ENCODE results near the gene SYNC. TPM values are rescaled to one million over a fixed set of nuclear protein-coding genes. Genes with fewer than 3 reads are reported as not detected.

The SYNC gene
- total RNA-seq, 1 donor from 2014 or later, result 13.0 TPM

DNA sequence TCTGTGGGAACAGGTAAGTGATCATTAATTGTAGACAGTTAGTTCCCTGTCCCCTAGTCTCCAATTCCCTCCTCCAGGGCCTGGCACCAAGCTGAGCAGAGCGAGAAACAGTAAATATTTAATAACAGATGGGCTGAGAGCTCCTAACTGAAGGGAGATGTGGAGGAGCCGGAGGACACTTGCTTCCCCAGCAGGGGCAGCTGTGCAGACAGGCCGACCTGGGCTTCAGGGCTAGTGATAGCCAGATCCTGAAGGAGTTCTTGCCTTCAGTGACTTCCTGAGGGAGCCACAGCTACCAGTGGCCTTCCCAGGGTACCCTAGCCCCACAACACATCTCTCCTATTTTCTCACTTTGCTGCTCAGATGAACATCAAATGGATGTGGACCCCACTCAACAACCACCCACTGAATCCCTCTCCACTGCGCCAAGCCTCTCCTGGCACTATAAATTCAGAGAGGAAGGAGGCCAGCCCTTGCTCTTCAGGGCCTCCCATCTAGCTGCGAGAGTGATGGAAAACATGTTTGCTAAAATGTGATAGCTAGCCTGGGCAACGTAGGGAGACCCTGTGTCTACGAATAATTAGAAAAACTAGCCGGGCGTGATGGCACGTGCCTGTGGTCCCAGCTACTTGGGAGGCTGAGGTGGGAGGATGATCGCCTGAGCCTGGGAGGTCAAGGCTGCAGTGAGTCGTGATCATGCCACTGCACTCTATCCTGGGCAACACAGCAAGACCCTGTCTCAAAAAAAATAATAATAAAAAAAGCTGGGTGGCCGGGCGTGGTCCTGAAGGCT is 26.9 kb upstream of the SYNC start:
- no peak for TF ChIP-seq CTCF (IDR thresholded peaks at IDR 0.05)
- TF ChIP-seq POLR2A (IDR thresholded peaks at IDR 0.05), result no peak
- TF ChIP-seq POLR2AphosphoS5 (IDR thresholded peaks at IDR 0.05; ENCODE audit: insufficient read depth in 1 of 2, low read depth in 1 of 2), result no peak
- DNase-seq (ENCODE audit: extremely low spot score in 2 of 2), result no peak
- intact Hi-C loops (cut with DNase I), result no loop called here
- Histone ChIP-seq H3K27me3 (no peaks in the 10 kb centered on the region), H3K36me3 (no peaks in the 10 kb centered on the region), H3K4me3 (no peak overlapping the region), H3K4me1 (peaks cover 13% of the 10 kb centered on the region), H3K9me3 (no peaks in the 10 kb centered on the region), H3K27ac (no peak overlapping the region)

GRCh38 chr1:32728413-32729077 is 26.0 kb upstream of the SYNC start:
- Histone ChIP-seq H3K9me3 (no peaks in the 10 kb centered on the region), H3K4me3 (no peak overlapping the region), H3K27ac (no peak overlapping the region), H3K4me1 (peaks cover 14% of the 10 kb centered on the region), H3K36me3 (no peaks in the 10 kb centered on the region), H3K27me3 (no peaks in the 10 kb centered on the region)
- intact Hi-C loops (cut with DNase I), result no loop called here
- no peak for TF ChIP-seq POLR2A (IDR thresholded peaks at IDR 0.05)
- TF ChIP-seq POLR2AphosphoS5 (IDR thresholded peaks at IDR 0.05; ENCODE audit: insufficient read depth in 1 of 2, low read depth in 1 of 2), result no peak
- DNase-seq (ENCODE audit: extremely low spot score in 2 of 2), result peak in 1 of 2 donors; percentile 85

GRCh38 chr1:32727876-32728275 is 25.3 kb upstream of the SYNC start:
- no peak overlapping the region for H3K4me3 ChIP-seq
- H3K27me3 ChIP-seq, result no peaks in the 10 kb centered on the region
- H3K36me3 ChIP-seq, result no peaks in the 10 kb centered on the region
- peaks cover 14% of the 10 kb centered on the region for H3K4me1 ChIP-seq
- no peaks in the 10 kb centered on the region for H3K9me3 ChIP-seq
- TF ChIP-seq POLR2AphosphoS5 (IDR thresholded peaks at IDR 0.05; ENCODE audit: insufficient read depth in 1 of 2, low read depth in 1 of 2) (no peak), POLR2A (IDR thresholded peaks at IDR 0.05) (no peak), CTCF (IDR thresholded peaks at IDR 0.05) (no peak)
- DNase-seq (ENCODE audit: extremely low spot score in 2 of 2), result no peak
- intact Hi-C loops (cut with DNase I), result no loop called here
- no peak overlapping the region for H3K27ac ChIP-seq

DNA sequence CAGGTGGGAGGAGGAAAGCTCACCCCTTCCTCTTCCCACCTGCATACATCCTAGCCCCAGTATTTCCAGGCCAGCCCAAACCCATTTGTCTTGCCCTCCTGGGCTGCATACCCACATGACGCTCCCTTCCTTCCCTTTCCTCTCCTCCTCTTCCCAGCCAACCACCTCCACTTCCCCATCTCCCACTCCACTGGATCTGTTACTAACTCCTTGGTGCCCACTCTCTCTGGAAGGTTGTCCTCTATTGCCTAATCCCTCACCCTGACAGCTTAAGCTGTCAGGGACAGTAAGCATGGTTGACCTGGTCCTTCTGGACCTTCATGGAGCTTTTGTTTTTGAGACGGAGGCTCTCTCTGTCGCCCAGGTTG is 23.0 kb upstream of the SYNC start:
- Histone ChIP-seq H3K9me3 (no peaks in the 10 kb centered on the region), H3K36me3 (no peaks in the 10 kb centered on the region), H3K4me1 (peaks cover 14% of the 10 kb centered on the region), H3K27me3 (no peaks in the 10 kb centered on the region), H3K27ac (peak overlapping the region; percentile 62), H3K4me3 (no peak overlapping the region)
- no peak for DNase-seq (ENCODE audit: extremely low spot score in 2 of 2)
- intact Hi-C loops (cut with DNase I), result no loop called here
- TF ChIP-seq CTCF (IDR thresholded peaks at IDR 0.05) (no peak), POLR2AphosphoS5 (IDR thresholded peaks at IDR 0.05; ENCODE audit: insufficient read depth in 1 of 2, low read depth in 1 of 2) (no peak), POLR2A (IDR thresholded peaks at IDR 0.05) (no peak)

GRCh38 chr1:32724678-32725614 is 22.4 kb upstream of the SYNC start:
- intact Hi-C loops (cut with DNase I), result no loop called here
- Histone ChIP-seq H3K27ac (peak overlapping the region; percentile 62), H3K4me1 (peaks cover 14% of the 10 kb centered on the region), H3K4me3 (no peak overlapping the region), H3K9me3 (no peaks in the 10 kb centered on the region), H3K36me3 (no peaks in the 10 kb centered on the region), H3K27me3 (no peaks in the 10 kb centered on the region)
- TF ChIP-seq POLR2AphosphoS5 (IDR thresholded peaks at IDR 0.05; ENCODE audit: insufficient read depth in 1 of 2, low read depth in 1 of 2), result peak; percentile 60 to 63
- TF ChIP-seq CTCF (IDR thresholded peaks at IDR 0.05), result no peak
- no peak for TF ChIP-seq POLR2A (IDR thresholded peaks at IDR 0.05)
- no peak for DNase-seq (ENCODE audit: extremely low spot score in 2 of 2)
